ENCODE results near the gene MICOS13.
"Not testable (repeated sequence)": the region's sequence is repeated elsewhere in the genome, so short reads cannot be mapped to it uniquely, and the experiment has no call there.

MICOS13 gene

GRCh38 chr19:5680437-5681368 lies at the start of gene MICOS13, which contains the start of gene HSD11B1L:
Gene MICOS13, minus strand, starts transcription at chr19:5680516. Its CDS starts 30 bp downstream, at chr19:5680486.
Gene HSD11B1L, plus strand, starts transcription at chr19:5681027. Its CDS starts 3,806 bp downstream, at chr19:5684833.
- peak; percentile 99 for DNase-seq

GRCh38 chr19:5727453-5728050 lies 47.2 kb upstream of the MICOS13 start:
- no peak for DNase-seq

- peak; percentile 98 to 99 for DNase-seq
Observed at GRCh38 chr19:5719961-5720790, 39.9 kb upstream of the MICOS13 start, which contains the start of the genes CATSPERD and LONP1. Gene CATSPERD, plus strand, starts transcription at chr19:5720637. Its CDS starts 101 bp downstream, at chr19:5720738. Gene LONP1, minus strand, starts transcription at chr19:5720146. Its CDS starts 14 bp downstream, at chr19:5720132.

- DNase-seq: peak in 1 of 2 donors; percentile 37
Observed at GRCh38 chr19:5719274-5719960, 39.1 kb upstream of the MICOS13 start.

GRCh38 chr19:5718579-5719273 lies 38.4 kb upstream of the MICOS13 start:
- DNase-seq: peak; percentile 21 to 31

GRCh38 chr19:5718037-5718578 lies 37.8 kb upstream of the MICOS13 start:
- no peak for DNase-seq

DNA sequence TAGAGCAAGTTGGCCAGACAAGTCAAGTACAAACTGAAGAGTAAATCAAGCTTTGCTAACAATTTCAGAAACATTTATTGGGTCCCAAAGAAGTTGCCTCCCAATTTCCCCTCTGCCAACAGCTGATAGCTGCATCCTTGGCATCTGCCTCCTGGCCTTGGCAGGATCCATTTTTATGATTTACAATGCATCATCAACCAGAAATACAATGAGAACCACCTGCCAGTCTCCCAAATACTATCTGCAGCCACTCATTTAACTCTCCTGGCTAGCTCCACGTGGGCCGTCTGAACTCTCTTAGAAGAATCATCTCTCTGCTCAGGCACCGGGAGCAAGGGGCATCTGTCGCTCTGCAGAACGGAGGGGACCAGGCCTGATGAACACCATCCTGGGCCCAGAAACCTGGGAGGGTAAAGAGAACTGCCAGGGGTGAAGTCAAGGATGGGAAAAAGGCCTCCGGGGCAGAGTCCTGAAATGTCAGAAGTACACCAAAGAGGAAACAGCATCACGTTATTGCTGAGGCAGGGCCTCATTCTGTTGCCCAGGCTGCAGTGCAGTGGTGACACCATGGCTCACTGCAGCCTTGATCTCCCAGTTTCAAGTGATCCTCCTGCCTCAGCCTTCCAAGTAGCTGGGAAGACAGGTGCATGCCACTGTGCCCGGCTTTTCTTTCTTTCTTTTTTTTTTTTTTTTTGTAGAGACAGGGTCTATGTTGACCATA lies 37.1 kb upstream of the MICOS13 start:
- no peak for DNase-seq

DNA sequence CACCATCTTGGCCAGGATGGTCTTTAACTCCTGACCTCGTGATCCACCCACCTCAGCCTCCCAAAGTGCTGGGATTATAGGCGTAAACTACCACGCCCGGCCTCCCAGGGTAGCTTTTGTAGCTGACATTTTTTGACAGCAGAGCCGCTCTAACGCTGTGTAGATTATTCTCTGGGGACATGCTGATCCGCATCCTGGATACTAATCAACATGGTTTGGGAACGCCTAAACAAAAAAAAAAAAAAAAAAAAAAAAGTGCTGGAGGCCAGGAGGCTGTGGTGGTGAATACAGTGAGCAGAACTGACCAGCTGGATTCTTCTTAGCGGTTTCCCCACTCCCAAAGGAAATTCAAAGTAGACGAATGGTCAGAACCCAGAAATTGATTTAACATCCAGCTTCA lies 34.5 kb upstream of the MICOS13 start:
- DNase-seq: no peak

DNA sequence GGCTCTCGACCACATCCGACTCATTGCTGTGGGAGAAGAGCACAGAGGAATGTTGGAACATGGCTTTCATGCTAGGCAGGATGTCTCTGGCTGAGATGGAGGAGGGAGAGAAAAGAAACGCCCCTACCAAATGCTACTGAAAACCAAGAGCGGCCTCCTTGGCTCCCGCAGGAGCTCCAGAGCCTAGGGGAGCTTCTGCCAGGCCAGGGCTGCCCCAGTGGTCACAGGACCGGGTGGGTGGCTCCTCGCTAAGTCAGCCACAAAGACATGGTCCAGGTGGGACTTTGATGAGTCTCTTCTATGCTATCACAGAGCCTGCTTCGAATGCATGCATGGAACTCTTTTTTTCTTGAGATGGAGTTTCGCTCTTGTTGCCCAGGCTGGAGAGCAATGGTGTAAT lies 32.9 kb upstream of the MICOS13 start:
- no peak for DNase-seq

GRCh38 chr19:5711713-5712161 lies 31.4 kb upstream of the MICOS13 start:
- DNase-seq: no peak

DNA sequence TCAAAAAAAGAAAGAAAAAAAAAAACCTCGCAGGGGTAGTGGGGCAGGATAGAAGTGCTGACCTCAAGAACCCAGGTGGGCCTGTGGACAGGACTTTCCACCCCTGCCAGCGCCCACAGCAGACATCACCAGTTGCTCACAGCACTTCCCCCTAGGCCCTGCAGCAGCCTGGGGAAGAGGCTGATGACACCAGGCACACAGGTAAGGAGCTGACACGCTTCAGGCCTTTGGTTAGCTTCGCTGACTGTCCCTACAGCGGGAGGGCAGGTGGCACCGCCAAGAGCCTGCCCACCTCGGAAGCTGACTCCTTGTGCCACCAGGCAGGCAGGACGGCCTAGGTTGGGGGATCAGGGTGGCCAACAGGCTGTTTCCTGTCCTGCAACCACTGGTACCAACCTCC lies 30.7 kb upstream of the MICOS13 start:
- no peak for DNase-seq

DNA sequence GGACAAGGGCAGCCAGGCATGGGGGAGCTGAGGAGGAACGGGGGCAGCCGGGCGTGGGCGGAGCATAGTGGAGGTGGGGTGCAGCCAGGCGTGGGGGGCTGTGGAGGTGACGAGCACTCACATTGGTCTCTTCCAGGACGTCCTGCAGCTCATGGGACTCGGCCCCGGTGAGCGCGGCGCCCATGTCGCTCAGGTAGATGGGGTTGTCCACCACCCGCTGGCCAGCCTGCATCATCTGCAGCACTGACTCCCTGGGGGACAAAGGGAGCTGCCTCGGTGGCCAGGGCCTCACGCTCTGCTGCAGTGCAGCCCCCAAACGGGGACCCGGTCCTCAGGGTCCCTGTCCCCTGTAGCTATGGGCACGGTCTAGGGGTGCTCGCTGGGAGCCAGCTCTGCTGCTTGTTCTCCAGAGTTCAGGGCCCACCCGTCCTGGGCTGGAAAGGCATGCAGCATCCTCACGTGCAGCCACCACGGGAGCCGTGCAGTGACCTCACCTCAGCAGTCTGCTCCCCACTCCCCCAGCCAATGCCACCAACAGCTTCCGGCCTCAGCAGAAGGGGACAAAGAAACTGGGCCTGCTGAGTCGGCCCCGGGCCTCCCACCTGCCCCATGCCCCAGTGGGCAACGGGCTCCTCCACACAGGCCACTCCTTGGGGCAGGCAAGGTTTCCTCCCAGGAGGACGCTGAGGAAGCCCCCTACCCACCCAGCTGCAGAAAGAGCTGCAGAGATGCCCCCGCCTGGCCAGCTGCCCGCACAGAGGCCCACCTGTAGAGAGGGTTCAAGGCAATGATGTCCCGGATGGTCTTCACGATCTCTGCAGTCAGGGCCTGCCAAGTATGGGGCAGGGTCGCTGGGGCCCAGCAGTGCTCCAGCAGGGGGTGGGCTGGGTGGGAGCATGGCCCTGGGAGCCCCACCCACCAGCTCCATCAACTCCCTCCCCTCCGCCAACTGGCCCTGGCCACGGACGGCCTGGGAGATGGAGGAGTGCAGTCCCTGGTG lies 27.6 kb upstream of the MICOS13 start:
- DNase-seq: no peak

DNA sequence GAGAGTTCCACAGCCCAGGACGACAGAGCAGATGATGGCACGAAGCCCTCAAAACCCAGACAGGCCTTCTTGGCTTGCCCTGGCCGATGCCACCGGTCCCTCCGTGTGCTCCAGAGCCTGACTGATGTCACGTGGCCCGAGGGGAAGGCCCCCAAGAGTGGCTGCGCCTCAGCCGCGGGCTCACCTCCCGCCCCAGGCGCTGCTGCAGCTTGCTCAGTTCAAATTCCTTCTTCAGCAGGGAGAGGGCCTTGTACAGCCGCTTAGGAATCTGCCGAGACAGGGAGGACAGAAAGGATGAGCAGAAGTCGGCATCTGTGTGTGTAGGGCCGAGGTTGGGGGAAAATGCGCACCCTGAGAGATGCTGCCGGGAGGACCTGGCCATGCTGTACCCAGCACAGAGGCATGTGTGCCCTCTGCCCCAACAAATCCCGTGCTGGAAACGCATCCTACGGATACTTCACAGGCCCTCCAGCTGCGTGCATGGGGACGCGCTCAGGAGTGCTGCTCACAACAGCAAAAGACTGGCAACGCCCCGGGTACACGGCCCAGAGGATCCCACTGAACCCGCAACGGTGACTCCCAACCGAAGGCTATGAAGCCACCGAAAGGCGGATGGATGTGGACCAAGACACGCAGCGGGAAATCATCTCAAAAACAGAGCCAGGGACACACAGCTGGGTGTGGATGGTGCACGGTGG lies 26.7 kb upstream of the MICOS13 start:
- DNase-seq: no peak

GRCh38 chr19:5705552-5705951 lies 25.2 kb upstream of the MICOS13 start:
- no peak for DNase-seq

GRCh38 chr19:5703819-5704818 lies 23.8 kb upstream of the MICOS13 start:
- DNase-seq: no peak

GRCh38 chr19:5702053-5702410 lies 21.7 kb upstream of the MICOS13 start:
- DNase-seq: not testable (repeated sequence)

DNA sequence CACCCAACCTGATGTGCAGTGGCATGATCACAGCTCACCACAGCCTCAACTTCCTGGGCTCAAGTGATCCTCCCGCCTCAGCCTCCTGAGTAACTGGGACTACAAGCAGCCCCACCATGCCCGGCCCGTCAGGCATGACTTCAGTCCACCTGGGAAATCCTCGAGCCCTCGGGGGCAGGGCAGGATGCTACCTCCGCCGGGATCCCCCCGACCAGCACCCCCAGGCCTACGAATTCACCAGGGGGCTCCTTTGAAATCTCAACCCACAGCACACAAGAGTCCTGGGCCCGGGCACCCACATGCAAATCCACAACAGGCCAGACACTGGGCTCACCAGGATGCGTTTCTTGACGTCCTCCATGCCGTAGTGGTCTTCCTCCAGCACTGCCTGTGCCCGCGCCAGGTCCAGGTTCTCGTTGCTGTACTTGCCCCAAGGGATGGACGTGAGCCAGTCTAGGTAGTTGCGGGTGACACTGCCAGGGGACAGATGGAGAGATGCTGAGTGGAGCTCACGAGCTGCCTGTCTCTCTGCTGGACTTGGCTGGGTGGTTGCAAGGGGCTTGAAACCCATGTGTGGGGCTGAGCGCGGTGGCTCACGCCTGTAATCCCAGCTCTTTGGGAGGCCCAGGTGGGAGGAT lies 20.3 kb upstream of the MICOS13 start:
- no peak for DNase-seq
